Stimulated activated CD4-positive, alpha-beta T cell treated with anti-CD3 and anti-CD28 coated beads, Interleukin-1b, Interleukin-23, amount 100 ng/mL, for 24 hours (primary cell): ENCODE data around the gene KDM8.

Experiments
- DNase-seq, 4 experiments: peaks; one replicate each; pipeline ENCODE4 v3.0.0-alpha.2; 2020; ENCODE audit warnings: low read depth in 4 of 4, low spot score in 1 of 4

Gene KDM8

DNA sequence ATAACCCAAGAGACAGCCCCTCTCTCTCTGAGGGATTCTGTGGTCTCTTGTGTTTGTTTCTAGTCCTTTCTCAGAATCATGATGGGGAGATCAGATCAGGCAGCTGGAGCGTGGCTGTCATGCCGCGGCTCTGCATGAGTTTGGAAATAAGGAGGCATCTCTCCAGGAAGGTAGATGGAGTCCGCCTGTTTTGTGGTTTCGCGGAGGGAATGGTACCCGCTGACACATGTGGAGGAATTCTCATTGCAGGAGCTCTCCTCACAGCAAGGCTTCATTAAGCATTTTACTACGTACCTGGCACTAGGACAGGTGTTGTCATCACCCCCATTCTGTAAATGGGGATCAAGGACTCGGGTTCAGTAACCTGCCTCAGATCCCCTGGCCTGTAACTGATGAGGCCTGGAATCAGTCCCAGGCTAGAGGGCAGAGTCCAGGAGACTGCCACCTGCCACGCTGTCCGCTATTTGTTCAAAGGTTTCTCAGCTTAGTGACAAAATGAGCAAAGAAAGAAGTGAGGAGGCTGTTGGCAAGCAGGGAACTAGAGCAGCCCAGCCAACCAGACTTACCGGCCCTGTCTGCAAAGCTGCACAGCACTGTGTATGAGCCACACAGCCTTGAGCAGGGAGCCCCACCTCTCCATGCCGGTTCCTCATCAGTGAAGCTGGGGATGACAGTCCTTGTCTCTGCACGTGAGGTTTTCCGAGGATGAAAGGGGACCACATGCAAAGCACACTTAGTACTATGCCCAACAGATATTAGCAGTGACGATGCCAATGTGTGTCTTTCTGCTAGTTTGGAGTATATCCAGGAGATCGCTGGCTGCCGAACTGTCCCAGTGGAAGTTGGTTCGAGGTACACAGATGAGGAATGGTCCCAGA is 11.0 kb downstream of the KDM8 start:
- DNase-seq, result no peak

DNA sequence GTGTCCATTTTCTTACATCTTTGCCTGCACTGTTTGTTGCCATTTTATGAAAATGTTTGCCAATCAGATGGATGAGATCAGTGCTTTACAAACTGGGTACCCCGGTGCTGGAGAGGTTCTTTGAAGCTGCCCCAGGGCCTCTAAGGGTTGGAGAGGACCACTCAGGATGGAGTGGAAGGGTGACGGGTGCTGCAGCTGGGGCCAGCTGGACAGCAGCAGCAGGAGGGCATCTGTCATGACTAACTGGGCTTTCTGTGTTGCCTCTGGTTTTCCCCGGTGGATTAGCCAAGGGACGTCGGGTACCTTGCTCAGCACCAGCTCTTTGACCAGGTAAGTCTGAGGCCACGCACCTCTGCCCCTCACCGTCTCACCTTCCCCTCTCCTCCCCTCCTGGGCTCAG is 12.3 kb downstream of the KDM8 start:
- no peak for DNase-seq

DNA sequence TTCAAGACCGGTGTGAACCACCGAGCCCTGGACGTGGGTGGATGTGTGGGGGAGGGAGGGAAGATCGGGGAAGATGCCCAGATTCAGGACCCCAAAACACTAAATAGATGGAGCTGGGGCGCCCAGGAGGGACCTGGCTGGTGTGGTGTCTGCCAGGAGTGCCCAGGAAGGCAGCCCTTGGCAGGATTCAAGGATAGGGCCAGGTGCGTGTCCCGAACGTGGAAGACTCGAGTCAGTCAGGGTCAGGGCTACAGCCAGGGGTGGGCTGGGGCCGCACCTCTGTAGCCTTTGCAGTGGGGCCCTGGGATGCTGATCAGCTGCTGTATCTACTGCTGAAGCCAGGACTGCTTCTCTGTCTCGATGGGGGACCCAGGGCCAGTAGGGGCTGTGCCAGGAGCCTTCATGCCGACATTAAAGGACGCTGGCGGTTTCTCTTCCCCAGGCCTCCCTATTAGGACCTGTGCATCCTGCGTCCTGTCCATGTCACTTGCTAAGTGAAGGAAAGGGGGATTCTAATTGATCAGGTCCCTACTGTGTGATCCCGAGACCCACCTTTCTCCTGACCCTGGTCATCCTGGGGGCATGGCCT is 13.1 kb downstream of the KDM8 start:
- no peak for DNase-seq

DNA sequence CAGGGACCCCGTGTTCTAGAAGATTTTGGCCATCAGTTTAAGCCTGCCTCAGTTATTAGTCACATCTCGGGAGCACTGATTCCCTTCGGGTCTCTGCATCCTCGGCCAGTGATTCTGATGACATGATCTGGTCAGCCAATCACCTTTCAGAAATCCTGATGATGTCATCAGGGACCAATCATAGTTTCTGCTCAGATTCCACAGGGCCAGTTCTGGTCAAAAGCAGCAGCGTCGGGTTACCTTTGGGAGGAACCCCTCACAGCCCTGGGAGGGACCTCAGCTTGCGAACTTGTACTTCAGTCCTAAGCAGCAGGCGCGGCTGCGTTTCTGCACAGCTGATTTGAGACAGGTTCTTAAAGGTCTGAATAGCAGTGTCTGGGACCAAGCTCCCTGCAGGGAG is 13.9 kb downstream of the KDM8 start:
- DNase-seq, result no peak

DNA sequence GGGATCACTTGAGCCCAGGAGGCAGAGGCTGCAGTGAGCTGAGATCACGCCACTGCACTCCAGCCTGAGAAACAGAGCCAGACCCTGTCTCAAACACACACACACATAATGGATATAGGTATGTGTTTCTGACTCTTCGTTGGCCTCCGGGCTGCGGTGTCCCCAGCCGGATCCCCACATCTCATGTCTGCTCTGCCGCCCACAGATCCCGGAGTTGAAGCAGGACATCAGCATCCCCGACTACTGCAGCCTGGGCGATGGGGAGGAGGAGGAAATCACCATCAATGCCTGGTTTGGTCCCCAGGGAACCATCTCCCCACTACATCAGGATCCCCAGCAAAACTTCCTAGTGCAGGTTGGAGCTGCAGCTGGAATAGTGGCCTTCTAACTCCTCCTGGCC is 15.4 kb downstream of the KDM8 start:
- no peak for DNase-seq

DNA sequence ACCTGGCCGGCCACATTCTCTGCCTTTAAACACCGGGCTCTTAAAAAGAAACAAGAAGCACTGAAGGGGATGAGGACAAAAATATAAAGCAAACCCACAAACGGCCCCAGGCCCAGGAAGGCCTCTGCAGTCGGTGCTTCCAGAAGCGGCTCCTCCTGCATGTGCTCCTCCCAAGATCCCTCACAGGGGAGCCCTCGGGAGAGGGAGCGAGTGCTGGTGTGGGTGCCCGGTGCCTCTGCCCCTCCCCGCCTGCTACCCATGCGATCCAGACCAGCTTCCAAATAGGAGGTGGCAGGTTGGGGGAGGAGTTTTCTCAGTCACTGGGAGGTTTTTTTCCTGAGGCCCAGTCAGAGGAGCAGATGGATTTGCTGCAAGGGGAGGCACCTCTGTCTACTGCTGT is 15.8 kb downstream of the KDM8 start:
- DNase-seq, result no peak

DNA sequence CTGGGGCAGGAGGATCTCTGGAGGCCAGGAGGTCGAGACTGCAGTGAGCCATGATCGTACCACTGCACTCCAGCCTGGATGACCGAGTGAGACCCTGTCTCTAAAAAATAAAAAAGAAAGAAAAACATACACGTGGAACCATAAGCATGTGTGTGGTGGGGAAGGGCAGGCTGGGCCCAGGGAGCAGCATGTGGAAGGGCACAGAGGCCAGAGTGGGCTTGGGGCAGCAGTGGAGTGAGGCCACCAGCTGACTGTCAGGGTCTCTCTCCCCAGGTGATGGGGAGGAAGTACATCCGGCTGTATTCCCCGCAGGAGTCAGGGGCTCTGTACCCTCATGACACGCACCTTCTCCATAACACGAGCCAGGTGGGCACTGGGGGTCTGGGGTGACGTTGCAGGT is 16.8 kb downstream of the KDM8 start:
- DNase-seq, result no peak

DNA sequence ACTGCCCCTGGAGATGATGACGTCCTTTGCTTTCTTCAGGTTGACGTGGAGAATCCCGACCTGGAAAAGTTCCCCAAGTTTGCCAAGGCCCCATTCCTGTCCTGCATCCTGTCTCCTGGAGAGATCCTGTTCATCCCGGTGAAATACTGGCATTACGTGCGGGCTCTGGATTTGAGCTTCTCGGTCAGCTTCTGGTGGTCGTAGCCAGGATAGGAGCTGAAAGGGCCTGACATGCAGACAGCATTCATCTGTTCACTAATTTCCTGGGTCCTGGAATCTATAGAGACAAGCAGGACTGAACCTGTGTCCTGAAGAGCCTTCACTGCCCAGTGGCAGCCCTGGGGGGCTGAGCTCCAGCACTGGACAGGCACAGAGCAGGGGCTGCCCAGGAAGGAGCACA is 17.2 kb downstream of the KDM8 start:
- no peak for DNase-seq

DNA sequence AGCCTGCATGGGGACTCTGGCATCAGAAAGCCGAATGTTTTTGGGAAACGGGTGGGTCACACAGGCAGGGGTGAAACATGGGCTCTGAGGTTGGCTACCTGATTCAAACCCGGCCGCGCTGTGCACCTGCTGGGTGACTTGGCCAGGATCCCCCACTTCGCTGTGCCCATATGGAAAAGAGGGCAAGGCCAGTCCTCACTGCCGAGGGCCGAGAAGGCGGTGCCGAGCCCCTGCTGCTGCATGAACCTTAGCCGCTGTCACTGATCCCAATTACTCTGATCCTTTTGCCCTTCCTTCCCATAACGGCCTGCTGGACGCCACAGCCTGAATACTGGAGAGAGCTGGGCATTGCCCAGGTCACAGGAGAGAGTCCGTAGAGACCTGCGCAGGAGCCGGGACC is 17.7 kb downstream of the KDM8 start:
- no peak for DNase-seq

DNA sequence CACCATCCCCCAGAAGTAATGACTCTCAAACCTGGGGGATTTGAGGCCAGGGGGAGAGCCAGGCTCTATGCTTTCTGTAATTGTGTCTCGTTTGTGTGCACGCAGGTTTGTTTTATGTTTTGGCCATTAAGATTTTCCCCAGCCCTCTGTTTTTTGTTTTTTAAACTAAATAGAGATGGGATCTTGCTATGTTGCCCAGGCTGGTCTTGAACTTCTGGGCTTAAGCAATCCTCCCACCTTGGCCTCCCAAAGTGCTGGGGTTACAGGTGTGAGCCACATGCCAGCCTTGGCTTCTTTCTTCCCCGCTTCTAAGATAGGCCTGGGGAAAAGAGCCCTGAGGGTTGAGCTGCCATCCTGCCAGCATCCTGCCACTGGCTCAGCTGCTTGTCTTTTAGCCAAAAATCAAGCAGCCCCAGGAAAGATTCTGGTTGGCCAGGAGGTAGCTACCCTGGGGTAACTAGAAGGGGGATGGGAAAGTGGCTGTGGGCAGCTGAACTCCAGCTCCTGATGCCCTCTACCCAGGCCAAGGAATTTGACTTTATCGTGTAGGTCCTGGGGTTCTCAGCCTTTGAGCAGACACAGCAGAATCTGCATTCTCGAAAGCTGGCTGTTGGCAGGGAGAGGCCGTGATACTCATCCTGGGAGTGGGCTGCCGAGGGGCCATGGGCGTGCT is 18.4 kb downstream of the KDM8 start:
- no peak for DNase-seq

DNA sequence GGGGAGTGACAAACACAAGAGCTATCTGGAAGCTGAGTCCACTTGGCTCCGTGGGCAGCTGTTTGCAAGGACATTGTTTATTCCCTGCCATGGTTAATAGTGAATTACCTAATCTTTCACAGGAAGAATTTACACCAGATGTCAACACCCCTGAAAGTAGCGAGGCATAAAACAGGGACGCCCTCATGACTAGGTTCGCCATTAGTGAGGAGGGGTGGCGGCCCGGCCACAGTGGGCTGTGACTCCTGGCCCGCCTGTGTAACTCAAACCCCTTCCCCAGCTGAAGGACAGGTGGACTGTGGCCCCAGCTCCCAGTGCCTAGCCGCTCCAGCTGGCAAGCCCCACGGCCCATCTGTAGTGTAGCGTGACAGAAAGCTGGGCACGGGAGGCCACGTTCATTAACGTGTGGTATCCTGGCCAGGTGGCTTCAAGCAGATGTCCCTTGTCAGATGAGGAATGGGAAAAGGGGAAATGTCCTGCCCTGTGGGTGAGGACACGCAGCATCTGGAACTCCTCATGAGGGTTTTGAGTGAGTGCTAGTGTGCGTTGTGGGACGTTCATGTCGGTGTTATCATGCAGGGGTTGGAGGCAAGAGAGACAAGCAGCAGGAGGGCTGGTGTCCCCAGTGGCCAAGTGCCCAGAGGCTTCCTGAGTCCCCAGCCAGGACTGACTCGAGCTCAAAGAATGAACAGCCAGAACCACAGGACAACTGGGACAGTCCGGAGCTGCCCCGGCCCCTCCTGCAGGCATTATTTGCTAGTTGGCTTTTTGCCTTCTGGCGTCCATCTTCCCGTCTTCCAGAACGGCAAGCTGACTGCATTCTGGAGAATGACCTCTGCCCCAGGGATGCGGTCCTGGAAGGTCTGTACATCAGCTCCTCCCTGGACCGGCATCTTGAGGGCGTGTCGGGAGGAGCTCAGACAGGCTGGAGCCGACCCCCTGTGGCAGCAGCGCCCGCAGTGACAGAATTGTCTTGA is 19.2 kb downstream of the KDM8 start:
- no peak for DNase-seq

DNA sequence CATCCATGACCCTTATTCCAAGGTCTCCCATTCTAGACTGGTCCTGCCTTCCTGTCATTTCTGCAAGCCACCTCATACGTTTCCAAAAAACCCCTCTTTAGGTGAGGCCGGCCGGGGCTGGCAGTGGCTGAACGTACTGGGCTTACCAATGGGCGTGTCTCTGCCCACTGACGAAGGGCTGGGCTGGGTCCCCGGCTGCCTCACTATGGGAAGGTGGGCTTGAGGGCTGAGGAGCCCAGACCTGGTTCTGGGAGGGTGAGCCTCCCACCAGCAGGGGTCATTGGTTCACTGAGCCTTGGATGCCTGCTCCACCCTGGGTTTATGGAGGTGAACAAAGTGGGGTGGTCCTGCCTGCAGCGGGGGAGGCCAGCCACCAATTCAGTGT is 19.9 kb downstream of the KDM8 start:
- DNase-seq, result no peak

DNA sequence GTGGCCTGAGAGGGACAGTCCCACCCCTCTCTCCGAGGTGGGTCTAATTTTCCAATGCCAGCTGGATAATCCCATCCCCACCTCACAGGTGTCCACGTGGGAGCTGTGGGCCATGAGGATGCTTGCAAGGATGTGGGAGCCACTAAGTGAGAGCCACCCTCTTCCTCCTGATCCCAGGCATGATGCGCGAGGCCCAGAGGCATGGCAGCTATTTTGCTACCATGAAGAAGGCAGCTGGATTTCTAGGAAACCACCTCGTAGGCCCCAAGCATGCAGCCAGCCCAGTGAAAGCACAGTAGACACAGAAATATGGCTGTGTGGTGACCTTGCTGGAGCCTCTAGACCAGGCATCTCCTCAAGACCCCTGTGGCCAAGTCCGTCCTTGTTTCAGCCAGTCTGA is 20.4 kb downstream of the KDM8 start:
- no peak for DNase-seq

DNA sequence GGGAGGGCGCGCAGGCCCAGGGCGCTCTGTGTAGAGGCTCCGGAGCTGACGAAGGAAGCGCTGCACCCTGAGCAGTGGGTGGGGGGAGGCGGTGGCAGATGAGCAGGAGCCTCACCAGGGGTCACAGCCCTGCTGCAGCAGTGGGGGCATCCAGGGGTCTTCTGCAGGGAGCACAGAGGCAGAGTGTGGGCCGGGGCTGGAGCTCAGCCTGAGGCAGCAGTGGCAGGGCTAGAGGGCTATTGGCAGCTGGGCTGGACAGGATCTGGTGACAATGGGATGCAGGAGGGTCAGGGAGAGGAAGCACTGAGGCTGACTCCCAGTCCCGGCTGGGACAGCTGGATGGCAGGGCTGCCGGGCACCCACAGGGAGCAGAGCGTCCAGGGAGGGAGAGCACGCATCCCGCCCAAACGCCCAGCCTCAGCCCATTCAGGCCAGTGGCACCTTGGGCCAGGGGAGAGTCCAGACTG is 21.0 kb downstream of the KDM8 start:
- no peak for DNase-seq

DNA sequence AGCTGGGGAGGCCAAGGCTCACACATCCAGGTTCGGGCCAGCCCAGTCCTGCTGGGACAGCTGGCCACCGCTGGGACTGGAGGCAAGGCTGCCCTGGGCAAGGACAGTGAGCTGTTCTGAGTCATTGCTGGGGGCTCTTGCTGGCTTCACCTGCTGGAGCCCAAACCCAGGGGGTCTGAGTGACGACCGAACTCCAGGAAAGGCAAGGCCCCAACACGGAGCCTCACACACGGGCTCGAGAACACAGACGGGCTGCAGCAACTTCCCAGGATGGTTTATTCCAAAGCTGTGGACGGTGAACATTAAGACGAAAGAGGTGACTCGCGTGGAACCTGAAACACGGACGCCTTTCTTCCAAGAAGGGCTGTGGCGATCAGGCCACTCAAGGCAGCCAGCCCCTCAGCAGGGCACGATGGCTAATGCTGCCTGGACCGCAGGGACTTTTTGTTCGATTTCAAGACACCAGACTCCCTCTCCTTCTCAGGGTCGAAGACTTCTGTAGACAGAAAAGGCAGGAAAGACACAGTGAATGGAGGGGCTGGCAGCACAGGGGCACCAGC is 21.5 kb downstream of the KDM8 start:
- no peak for DNase-seq

DNA sequence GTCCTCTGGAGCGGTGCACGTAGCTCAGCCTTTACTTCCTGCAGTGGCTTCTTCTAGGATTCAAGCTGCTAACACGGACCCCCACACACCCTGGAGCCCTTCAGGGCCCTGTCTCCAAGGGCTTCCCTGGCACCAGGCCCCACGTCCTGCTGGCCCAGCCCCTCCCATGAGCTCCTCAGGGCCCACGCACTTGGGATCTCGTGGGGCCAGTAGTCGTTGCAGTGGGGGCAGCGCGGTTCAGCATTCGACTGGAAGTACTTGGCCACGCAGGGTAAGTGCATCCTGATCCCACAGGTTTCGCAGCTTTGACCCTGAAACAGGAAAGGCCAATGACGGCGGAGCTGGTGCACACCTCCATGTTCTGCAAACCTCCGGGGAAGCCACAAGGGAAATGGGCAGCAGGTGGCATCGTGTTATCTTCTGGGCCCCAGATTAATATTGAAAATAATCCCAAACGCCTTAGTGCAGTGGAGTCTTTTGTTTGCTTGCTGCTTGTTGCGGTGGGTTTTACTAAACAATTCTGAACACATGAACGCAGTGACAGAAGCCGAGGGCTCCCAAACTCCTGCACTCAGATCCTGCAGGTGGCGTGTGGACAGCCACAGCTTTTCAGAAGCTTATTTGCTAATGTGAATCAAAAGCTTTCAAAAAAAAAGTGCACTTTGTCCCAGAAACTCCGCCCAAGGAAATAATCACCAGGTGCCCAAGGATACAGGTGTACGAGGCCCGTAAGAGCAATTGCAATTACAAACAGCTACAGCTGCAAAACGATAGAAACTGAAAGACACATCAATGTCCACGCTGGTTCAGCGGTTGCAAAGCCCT is 22.4 kb downstream of the KDM8 start:
- DNase-seq, result no peak

DNA sequence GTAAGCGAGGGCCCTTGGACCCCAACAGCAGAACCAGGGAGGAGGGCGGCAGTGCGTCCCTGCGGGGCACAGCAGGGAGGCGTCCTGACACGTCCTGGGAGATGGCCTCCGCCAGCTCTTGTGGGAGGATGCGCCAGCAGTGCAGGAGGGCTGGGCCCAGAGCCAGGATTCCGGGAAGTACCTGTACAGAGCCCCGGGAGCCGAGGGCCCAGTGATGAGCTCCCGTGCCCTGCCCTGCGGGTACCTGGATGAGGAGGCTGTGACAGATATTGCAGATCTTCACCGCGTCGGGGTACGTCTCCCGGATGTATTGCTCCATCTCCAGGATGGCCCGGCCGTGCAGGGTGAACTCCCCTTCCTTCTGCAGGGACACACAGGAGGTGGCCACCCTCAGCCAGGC is 23.1 kb downstream of the KDM8 start:
- DNase-seq, result no peak

DNA sequence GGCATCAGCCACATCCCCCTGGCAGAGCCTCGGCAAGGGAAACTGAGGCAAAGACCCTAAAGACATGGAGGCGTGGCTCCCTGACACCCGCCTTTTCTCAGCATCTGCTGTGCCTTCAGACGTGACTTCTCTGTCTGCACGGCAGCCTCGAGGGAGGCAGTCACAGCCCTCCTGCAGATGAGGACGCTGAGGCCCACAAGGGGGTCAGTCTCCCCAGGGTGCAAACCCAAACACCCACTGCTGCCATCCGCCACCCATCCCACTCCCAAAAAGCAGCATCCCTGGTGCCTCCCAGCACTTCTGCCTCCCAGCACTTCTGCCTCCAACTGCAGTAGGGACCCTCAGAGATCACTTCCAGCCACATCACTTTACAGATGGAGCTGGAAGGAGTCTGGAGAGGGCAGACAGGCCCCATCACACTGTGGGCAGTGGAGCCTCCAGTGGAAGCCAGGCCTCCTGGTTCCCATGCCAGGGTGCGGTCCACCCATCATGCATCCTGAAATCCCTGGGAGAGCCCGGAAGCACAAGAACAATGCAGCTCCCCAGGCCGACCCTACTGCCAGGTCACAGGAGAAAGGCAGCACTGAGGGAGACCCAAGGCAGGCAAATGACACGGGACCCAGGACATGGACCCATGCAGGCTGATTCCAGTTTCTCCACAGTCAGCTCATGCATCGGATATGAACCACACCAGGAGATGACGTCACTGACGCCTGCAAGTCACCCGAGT is 23.8 kb downstream of the KDM8 start:
- no peak for DNase-seq

DNA sequence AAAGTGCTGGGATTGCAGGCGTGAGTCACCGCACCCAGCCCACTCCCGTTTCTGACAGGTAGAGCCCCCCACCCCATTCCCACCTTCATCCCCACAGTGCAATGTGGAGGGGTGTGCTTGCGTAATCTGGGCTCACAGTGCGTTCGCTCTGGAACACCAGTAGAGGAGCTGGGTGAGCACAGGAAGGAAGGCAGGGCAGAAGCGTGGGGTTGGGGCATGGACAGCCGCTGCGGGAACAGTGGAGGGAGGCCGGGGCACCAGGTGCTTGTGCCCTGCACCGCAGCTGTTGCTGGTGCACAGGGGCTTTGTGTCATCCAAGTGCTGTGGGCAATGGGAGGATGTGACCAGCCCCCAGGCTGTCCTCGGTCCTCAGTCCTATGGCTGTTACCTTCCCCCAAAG is 24.7 kb downstream of the KDM8 start:
- DNase-seq, result no peak
